ENCODE data around the gene PSMA7.

DNA sequence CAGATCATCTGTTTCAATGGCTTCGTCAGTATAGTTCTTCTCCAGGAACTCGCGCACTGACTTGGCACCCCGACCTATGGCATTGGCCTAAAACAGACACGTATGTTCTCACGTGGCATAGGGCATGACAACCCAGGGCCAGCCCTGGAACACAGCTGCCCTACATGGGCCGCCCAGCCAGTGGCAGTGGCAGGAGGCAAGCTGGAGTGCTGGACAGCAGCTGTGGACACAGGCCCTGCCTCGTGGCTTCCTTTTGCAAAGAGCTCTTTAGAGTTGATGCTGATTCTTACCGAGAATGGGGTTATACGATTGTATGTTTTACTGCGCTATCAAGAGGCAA lies 5.0 kb downstream of the PSMA7 start:
- TF ChIP-seq, protein P1, sequence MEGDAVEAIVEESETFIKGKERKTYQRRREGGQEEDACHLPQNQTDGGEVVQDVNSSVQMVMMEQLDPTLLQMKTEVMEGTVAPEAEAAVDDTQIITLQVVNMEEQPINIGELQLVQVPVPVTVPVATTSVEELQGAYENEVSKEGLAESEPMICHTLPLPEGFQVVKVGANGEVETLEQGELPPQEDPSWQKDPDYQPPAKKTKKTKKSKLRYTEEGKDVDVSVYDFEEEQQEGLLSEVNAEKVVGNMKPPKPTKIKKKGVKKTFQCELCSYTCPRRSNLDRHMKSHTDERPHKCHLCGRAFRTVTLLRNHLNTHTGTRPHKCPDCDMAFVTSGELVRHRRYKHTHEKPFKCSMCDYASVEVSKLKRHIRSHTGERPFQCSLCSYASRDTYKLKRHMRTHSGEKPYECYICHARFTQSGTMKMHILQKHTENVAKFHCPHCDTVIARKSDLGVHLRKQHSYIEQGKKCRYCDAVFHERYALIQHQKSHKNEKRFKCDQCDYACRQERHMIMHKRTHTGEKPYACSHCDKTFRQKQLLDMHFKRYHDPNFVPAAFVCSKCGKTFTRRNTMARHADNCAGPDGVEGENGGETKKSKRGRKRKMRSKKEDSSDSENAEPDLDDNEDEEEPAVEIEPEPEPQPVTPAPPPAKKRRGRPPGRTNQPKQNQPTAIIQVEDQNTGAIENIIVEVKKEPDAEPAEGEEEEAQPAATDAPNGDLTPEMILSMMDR (IDR thresholded peaks at IDR 0.05), result no peak
- no peak for TF ChIP-seq EP300 (IDR thresholded peaks at IDR 0.05)
